Activated CD8-positive, alpha-beta memory T cell treated with anti-CD3 and anti-CD28 coated beads for 1 hour (primary cell): Measurements from ENCODE around the gene FAM117B.
"Not testable (repeated sequence)": the region's sequence is repeated elsewhere in the genome, so short reads cannot be mapped to it uniquely, and the experiment has no call there.

Source experiments
- DNase-seq, 2 donors: peaks; one replicate each; pipeline ENCODE4 v3.0.0-alpha.2; 2020; ENCODE audit warnings: low read depth in 1 of 2; ENCODE audit errors: extremely low read depth in 1 of 2

FAM117B gene

DNA sequence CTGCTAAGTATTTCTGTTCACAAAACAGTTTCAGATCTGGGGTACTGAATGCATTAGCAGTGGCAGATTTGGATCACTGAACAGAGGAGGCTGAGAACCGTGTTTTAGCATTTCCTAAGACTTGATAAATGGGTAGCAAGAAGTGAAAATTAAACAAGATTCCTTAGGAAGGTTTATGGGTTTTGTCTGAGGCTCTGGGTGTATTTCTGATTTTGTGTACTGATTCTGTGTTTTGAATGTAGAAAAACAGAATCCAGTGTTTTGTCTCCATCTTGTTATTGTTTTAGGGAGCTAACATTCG lies 1.4 kb downstream of the FAM117B start:
- no peak for DNase-seq

DNA sequence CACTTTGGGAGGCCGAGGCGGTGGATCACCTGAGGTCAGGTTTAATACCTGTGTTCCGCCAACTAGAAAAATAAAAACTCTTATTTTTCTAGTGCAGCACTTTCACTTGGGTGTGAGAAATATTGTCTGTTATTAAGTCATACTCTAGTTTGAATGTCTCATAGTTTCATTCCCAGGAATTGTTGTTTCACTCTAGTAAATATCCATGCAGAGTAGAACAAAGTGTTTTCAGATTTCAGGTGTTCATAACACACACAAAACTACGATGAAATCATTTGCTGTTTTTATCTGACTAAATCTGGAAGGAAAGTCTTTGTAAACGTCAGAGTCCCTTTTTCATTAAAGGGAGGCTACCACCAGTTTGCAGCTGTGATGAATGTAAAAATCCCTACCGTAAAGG lies 4.0 kb downstream of the FAM117B start:
- DNase-seq, result no peak

GRCh38 chr2:202639231-202639630 lies 4.5 kb downstream of the FAM117B start:
- DNase-seq, result no peak

DNA sequence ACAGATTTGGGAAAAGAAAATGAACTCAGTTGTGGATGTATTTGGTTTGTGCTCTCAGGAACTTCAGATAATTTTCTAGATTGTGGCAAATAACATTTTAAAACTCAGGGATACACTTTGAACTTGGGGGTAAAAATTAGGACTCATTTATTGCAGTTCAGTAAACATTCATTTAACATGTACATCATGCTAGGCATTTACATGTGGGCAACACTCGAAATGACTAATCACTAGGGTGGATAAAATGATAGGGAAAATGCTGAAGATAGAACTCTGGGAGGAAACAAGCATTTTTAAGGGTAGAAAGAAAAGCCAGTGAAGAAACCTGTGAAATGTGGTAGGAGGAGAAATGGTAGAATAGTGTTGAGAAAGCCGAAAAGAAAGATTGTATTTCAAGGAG lies 7.8 kb downstream of the FAM117B start:
- no peak for DNase-seq

GRCh38 chr2:202643012-202643858 lies 8.5 kb downstream of the FAM117B start:
- no peak for DNase-seq

GRCh38 chr2:202652119-202652518 lies 17.4 kb downstream of the FAM117B start:
- no peak for DNase-seq

GRCh38 chr2:202653890-202654289 lies 19.1 kb downstream of the FAM117B start:
- no peak for DNase-seq

DNA sequence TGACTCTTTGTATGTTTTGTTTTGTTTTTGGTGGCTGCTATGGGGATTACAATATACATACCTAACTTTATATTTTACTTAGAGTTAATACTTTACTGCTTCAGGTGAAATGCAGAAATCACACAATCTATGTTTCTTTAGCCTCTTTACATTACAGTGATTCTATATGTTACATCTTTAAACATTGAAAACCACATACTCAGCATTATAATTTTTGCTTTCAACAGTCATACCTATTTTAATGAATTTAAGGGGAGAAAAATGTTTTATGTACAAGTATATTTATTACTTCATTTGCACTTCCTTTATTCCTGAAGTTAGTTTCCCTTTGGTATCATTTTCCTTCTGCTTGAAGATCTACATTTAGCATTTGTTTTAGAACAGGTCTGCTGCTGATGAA lies 23.1 kb downstream of the FAM117B start:
- DNase-seq, result no peak

GRCh38 chr2:202660796-202661195 lies 26.0 kb downstream of the FAM117B start:
- no peak for DNase-seq

GRCh38 chr2:202669841-202670240 lies 35.1 kb downstream of the FAM117B start:
- no peak for DNase-seq

DNA sequence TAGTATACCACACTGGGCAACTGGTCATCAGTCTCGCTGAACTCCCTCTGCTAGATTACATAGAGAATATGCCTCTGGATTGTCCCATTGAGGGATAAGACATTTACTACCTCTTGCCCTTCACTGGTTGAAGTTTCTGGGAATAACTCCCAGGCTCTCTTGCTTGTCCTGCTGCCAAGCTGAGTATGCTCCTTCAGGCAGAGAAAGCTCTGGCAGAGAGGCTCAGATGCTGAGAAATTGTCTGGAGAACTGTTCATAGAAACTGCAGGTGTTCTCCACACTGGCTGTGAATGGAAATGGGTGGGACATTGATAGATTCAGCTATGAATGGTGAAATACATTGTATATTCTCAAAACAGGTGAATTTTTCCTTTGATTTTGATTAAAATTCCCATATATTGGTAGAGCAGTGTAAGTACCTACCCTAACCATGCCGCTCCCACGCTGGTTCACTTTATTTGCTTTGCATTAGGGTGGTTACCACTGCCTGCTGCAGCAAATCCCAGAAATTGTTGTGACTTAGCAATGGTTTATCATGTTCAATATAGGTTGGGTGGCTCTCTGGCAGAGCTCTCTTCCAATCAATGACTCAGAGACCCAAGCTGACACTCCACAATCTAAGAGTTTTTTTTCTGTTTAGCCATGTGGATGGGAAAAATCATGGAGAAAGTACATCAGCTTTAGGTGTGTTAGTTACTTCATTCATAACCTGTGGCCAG lies 36.7 kb downstream of the FAM117B start:
- no peak for DNase-seq

DNA sequence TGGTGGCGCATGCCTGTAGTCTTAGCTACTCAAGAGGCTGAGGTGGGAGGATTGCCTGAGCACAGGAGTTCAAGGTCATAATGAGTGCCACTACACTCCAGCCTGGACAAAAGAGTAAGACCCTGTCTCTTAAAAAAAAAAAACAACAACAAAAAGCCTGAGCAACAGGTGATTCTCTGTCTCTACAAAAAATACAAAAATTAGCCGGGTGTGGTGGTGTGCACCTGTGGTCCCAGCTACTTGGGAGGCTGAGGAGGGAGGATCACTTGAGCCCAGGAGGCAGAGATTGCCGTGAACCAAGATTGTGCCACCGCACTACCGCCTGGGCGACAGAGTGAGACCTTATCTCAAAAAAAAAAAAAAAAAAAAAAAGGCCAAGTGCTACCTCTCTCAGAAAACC lies 40.3 kb downstream of the FAM117B start:
- not testable (repeated sequence) for DNase-seq

- DNase-seq, result no peak
These were observed 45.2 kb downstream of the FAM117B start for GRCh38 chr2:202679980-202680379.

GRCh38 chr2:202680512-202680911 lies 45.7 kb downstream of the FAM117B start:
- no peak for DNase-seq

- no peak for DNase-seq
These were observed 47.0 kb downstream of the FAM117B start for GRCh38 chr2:202681688-202682205.

GRCh38 chr2:202682274-202682673 lies 47.5 kb downstream of the FAM117B start:
- DNase-seq, result no peak

DNA sequence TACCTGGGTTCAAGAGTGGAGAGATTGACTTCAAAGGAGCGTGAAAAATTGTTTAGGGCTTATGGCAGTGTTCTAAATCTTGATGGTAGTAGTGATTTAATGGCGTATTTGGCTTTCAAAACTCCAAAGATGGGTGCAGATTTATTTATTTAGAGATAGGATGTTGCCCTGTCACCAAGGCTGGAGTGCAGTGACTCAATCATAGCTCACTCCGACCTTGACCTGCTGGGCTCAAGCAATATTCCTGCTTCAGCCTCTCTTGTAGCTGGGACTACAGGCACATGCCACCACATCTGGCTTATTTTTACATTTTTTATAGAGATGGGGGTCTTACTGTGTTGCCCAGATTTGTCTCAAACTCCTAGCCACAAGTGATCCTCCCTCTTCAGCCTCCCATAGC lies 52.5 kb downstream of the FAM117B start:
- DNase-seq, result no peak

- no peak for DNase-seq
These were observed 54.7 kb downstream of the FAM117B start for GRCh38 chr2:202689459-202689858.

GRCh38 chr2:202689898-202690297 lies 55.1 kb downstream of the FAM117B start:
- DNase-seq, result no peak

DNA sequence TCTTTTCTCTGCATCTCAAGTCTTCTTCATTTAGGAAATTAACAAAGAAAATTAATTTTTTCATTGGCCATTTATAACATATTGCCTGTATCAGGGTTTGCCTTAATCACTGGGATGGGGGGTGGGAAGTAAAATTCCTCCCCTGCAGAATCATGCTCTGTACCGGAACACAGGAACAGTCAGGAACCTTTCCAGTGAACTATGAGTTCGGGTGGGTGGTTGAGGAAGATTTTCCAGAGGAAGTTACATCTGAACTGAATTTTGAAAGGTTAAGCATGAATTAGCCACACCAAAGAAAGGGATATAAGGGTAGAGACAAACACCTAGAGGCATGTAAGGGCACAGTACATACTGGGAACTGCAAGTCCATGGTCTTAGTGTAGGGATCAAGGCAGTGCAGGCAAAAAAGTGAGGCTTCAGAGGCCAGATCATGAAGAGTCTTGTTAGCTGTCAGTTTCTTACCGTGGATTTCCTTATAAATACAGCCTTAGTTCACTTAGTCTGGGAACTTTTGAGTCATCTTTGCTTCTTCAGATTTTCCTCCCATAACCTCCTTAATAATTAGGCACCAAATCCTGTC lies 55.6 kb downstream of the FAM117B start:
- no peak for DNase-seq

DNA sequence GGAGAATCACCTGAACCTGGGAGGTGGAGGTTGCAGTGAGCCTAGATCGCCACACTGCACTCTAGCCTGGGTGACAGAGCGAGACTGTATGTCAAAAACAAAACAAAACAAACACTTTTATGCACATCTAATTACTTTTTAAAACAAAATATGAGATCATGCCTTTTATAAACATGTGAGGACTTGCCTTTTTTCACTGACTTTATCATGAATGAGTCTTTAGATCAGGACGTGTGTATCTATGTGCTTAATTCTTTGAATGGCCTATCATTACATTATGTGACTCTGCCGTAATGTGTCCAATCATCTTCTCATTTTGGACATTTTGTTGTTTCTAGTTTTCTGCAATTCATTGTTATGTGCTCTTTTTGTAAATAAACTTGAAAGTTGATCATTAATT lies 58.7 kb downstream of the FAM117B start:
- no peak for DNase-seq

DNA sequence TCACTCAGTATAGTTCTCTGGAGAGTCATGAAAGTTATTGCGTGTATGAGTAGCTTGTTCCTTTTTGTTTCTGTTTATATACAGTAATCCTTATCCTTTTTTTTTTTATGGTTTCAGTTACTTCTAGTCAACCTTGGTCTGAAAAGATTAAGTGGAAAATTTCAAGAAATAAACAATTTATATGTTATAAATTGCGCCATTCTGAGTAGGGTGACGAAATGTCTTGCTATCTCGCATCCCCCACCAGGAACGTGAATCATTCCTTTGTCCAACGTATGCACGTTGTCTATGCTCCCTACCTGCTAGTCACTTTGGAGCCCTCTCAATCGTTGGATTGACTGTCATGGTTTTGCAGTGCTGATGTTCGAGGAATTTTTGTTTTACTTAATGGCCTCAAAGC lies 60.4 kb downstream of the FAM117B start:
- DNase-seq, result no peak
